Measurements from ENCODE around the gene DIPK1C. TPM values are rescaled to one million over a fixed set of nuclear protein-coding genes. Genes with fewer than 3 reads are reported as not detected.

The DIPK1C gene
- 0.13 TPM in 1 of 2 replicates, not detected in the other for total RNA-seq

DNA sequence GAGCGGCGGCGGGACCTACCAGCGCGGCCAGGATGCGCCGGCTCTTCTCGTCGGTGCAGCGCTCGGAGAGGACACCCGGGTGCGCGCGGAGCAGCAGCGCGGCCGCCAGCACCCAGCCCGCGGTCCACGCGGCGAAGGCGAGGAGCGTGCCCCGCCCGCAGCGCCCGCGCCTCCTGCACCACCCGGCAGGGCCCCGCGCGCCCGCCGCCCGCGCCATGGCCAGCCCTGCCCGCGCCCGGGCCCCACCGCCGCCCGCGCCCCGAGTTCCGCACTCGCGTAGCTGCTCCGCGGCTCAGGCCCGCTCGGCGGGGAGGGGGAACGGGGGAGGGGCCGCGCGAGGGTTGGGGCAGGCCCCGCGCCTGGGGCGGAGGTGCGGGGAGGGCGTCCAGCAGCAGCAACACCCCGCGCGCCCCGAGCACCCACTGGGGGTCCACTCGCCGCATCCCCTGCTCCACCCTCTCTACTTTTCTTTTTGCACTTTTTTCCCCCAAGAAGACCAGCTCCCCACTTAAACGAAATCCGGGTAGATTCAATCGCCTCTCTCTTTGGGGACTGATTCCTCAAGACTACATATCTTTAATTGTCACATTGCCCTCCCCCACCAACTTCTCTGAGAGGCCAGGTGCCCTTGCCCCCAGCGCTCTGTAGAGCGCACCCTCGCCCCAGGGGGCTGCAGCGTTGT, at the start of gene DIPK1C:
Gene DIPK1C (minus strand): TSS at position 266 of the 682 bp plus-strand sequence. CDS start 49 bp downstream, at position 217.

DNA sequence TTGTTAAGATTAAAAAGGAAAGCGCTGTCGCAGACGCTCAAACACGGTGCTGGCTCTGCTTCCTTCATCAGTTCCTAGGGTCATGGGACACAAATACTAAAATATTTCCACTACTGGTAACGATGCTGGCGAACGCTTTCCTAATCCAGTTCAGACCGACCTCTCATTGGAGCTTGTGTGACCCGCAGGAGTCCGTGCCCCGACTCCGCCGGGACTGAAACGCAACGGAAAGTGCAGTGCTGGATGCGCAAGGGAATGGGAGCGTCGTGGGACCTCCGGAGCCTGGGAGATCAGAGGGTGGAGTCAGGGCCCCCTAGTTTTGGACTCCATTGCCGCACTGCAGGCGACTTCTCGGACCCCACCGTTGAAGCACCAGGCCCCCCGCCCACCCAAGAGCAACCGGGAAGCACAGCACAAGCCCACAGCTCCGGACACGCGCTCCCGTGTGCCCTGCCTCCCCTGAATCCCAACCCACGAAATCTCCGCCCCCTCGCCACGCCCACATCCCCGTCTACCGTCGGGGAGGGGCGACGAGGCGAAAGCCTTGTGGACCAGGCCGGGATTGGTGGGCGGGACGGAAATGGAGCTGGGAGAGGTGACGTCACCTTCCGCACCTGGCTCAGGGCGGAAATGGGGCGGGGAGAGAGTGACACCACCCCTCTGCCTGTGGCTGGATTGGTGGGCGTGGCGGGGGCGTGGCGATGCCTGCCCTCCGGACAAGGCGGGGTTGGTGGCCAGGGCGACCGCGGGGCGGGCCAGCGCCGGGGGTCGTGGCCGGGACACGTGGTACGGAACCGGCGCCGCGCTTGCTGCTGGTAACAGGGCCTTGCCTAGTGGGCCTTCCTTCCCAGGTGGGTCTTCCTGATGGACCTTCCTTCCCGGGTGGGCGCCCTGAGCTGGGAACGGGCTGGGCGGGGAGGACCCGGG, 38.7 kb upstream of the DIPK1C start, which contains the start of gene CNDP2:
Gene CNDP2 (plus strand): TSS at position 783 of the 927 bp plus-strand sequence. CDS start 3,611 bp downstream, outside the sequence.

Other genes with a start within 250 kb of the DIPK1C start
- gene CYB5A, start 165.3 kb downstream of the DIPK1C start, total RNA-seq: 80.2 and 99.1 TPM in 2 replicates
- gene C18orf63, start 141.5 kb downstream of the DIPK1C start, total RNA-seq: not detected in 2 replicates
- 152 and 193 TPM in 2 replicates for gene CNDP2, start 39.1 kb upstream of the DIPK1C start, total RNA-seq
- gene CNDP1, start 77.2 kb upstream of the DIPK1C start, total RNA-seq: not detected in 2 replicates
- gene ZNF407, start 140.6 kb upstream of the DIPK1C start, total RNA-seq: 4.7 and 6.0 TPM in 2 replicates